ENCODE data around the gene GMPR2. TPM values are rescaled to one million over a fixed set of nuclear protein-coding genes. Genes with fewer than 3 reads are reported as not detected.

GMPR2 gene
- total RNA-seq, 1 donor from 2014 or later = 37.5 TPM

GRCh38 chr14:24231263-24232120 is 1.2 kb upstream of the GMPR2 start:
- Histone ChIP-seq H3K36me3 (peaks cover 5 to 34% of the 10 kb centered on the region in 2 donors), H3K27me3 (no peaks in the 10 kb centered on the region), H3K9me3 (no peaks in the 10 kb centered on the region), H3K4me1 (peaks cover 10 to 20% of the 10 kb centered on the region in 2 donors), H3K4me3 (peak overlapping the region; percentile 85 to 90), H3K27ac (peak overlapping the region; percentile 86 to 89)
- intact Hi-C loops (cut with DNase I) = loop anchor here (1.0 to 5.0 kb wide), 5 partner anchors 11 to 84 kb away; partner anchors contain the start of genes MDP1, PSME2, RABGGTA and RNF31
- no peak for DNase-seq (ENCODE audit: low spot score in 2 of 2)
- no peak for TF ChIP-seq CTCF (IDR thresholded peaks at IDR 0.05)

GRCh38 chr14:24232121-24232644 is 546 bp upstream of the GMPR2 start, which contains the start of gene NEDD8:
Gene NEDD8, minus strand, starts transcription at chr14:24232367. Its CDS starts 100 bp downstream, at chr14:24232267.
- H3K36me3 ChIP-seq = peaks cover 11 to 40% of the 10 kb centered on the region in 2 donors
- intact Hi-C loops (cut with DNase I) = loop anchor here (1.0 to 5.0 kb wide), 5 partner anchors 10 to 85 kb away; partner anchors contain the start of genes MDP1, PSME2, RABGGTA and RNF31
- peak within 1 kb of the TSS; percentile 86 to 89 for H3K27ac ChIP-seq
- peaks cover 10 to 20% of the 10 kb centered on the region in 2 donors for H3K4me1 ChIP-seq
- TF ChIP-seq CTCF (IDR thresholded peaks at IDR 0.05) = no peak
- H3K9me3 ChIP-seq = no peaks in the 10 kb centered on the region
- DNase-seq (ENCODE audit: low spot score in 2 of 2) = peak; percentile 87 to 97
- peak within 1 kb of the TSS; percentile 85 to 90 for H3K4me3 ChIP-seq
- H3K27me3 ChIP-seq = no peaks in the 10 kb centered on the region

- TF ChIP-seq CTCF (IDR thresholded peaks at IDR 0.05) = no peak
- H3K27me3 ChIP-seq = no peaks in the 10 kb centered on the region
- H3K4me1 ChIP-seq = peaks cover 10 to 20% of the 10 kb centered on the region in 2 donors
- DNase-seq (ENCODE audit: low spot score in 2 of 2) = no peak
- intact Hi-C loops (cut with DNase I) = loop anchor here (5.0 kb wide), 2 partner anchors 39 to 86 kb away; partner anchors contain the start of genes PSME2, RABGGTA and RNF31
- H3K36me3 ChIP-seq = peaks cover 20 to 43% of the 10 kb centered on the region in 2 donors
- peak overlapping the region; percentile 86 to 89 for H3K27ac ChIP-seq
- H3K4me3 ChIP-seq = peak overlapping the region; percentile 85 to 90
- no peaks in the 10 kb centered on the region for H3K9me3 ChIP-seq
These were observed 773 bp downstream of the GMPR2 start for GRCh38 chr14:24233538-24233866.

GRCh38 chr14:24234095-24235005 is 1.6 kb downstream of the GMPR2 start:
- Histone ChIP-seq H3K36me3 (peaks cover 21 to 47% of the 10 kb centered on the region in 2 donors), H3K27ac (peak overlapping the region; percentile 5 to 89), H3K27me3 (no peaks in the 10 kb centered on the region), H3K9me3 (no peaks in the 10 kb centered on the region), H3K4me1 (peaks cover 10 to 25% of the 10 kb centered on the region in 2 donors), H3K4me3 (no peak overlapping the region)
- intact Hi-C loops (cut with DNase I) = loop anchor here (5.0 kb wide), 2 partner anchors 38 to 87 kb away; partner anchors contain the start of genes PSME2, RABGGTA and RNF31
- no peak for TF ChIP-seq CTCF (IDR thresholded peaks at IDR 0.05)
- peak in 1 of 2 donors; percentile 11 for DNase-seq (ENCODE audit: low spot score in 2 of 2)
